Stimulated activated CD4-positive, alpha-beta T cell treated with anti-CD3 and anti-CD28 coated beads, Interleukin-4, amount 100 ng/mL, for 1 hour (primary cell): Measurements from ENCODE around the gene ANKRD40.
"Not testable (repeated sequence)": the region's sequence is repeated elsewhere in the genome, so short reads cannot be mapped to it uniquely, and the experiment has no call there.

ENCODE experiments used
- DNase-seq: peaks from one replicate; pipeline ENCODE4 v3.0.0-alpha.2; 2020

The ANKRD40 gene

GRCh38 chr17:50685334-50685665 lies 22.4 kb downstream of the ANKRD40 start:
- no peak for DNase-seq

- DNase-seq, result no peak
Measured at GRCh38 chr17:50684612-50685333, 22.9 kb downstream of the ANKRD40 start.

DNA sequence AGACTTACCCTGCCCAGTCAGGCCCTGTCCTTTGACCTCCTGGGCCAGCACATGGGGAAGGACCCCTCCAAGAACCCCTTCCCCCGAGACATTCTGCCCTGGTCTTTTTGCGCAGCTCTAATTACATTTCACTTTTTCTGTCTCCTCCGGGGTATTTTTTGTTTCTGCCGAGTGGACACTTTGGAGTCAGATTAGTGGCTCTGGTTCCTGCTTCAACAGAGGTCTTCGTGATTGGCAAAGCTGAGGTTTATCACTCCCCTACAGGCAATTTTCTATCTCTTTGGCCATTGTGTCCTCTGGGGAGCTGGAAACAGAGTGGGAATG lies 23.5 kb downstream of the ANKRD40 start:
- DNase-seq, result no peak

DNA sequence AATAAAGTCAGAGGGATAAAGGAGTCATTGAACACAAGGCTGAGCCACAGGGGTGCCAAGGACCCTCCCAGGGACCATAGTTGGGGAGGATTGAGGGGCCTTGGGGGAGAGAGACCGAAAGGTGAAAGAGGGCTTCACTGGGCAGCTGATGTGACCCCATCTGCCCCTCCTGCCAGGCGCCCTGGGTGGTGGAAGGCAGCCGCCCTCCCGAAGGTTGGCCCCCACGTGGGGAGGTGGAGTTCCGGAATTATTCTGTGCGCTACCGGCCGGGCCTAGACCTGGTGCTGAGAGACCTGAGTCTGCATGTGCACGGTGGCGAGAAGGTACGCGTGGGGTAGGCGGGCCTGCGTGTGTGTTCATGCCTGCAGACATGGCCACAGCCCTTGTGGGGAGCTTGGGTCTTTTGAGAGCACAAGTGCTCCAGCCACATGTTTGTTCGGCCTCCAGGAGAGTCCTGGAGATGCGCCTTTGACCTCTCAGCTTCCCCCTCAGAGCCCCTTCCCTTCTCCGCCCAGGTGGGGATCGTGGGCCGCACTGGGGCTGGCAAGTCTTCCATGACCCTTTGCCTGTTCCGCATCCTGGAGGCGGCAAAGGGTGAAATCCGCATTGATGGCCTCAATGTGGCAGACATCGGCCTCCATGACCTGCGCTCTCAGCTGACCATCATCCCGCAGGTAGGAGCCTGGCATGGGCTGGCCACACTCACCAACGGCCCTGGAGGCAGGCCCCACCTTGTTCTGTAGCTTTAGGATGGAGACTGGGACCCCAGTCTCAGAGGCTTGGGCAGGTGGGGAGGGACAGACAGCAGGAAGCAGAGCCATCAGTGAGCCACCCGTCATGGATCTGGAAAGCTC lies 24.1 kb downstream of the ANKRD40 start:
- no peak for DNase-seq

DNA sequence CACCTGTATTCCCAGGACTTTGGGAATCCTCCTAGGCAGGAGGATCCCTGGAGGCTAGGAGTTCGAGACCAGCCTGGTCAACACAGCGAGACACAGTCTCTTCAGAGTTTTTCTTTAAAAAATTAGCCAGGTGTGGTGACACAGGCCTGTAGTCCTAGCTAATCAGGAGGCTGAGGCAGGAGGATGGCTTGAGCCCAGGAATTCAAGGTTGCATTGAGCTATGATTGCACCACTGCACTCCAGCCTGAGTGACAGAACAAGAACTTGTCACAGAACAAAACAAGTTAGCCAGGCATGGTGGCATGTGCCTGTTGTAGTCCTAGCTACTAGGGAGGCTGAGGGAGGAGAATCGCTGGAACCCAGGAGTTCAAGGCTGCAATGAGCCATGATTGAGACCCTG lies 24.8 kb downstream of the ANKRD40 start:
- DNase-seq, result no peak

DNA sequence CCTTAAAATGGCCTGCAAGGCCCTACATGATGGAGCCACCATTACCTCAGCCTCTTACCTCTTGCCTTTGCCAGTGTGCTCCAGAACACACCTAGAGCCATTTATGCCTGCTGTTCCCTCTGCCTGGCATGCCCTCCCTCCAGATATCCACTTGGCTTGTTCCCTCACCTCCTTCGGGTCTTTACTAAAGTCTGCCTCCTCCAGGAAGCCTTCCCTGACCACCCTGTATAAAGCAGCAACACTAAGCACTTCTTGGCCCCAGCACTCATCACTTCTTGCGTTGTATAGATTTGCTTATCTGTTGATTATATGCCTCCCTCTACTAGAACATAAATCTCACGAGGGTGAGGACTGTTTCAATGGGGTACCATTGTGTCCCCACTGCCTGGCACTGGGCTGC lies 25.3 kb downstream of the ANKRD40 start:
- DNase-seq, result no peak

- no peak for DNase-seq
Measured at GRCh38 chr17:50681263-50682200, 26.2 kb downstream of the ANKRD40 start.

DNA sequence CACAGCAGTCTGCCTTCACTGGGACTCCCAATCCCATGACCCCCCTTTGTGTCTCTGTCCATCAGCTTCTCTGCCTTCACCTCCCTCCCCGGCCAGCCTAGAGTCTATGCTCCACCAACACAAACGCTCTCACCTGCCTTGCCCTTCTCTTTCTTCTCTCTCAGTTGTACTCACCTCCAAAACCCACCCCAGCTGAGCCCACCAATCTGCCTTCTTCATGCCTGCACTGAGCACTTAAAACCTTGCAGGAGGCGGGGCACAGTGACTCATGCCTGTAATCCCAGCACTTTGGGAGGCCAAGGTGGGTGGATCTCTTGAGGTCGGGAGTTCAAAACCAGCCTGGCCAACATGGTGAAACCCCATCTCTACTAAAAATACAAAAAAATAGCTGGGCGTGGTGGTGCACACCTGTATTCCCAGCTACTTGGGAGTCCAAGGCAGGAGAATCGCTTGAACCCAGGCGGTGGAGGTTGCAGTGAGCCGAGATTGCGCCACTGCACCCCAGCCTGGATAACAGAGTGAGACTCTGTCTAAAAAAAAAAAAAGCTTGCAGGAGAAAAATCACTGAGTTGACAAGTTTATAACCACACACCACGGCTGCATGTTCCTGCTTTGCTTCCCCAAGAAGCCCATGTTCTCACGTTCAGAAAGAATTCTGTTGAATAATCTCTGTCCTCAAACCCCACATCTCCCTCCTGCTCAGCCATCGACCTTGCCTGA lies 27.0 kb downstream of the ANKRD40 start:
- not testable (repeated sequence) for DNase-seq

DNA sequence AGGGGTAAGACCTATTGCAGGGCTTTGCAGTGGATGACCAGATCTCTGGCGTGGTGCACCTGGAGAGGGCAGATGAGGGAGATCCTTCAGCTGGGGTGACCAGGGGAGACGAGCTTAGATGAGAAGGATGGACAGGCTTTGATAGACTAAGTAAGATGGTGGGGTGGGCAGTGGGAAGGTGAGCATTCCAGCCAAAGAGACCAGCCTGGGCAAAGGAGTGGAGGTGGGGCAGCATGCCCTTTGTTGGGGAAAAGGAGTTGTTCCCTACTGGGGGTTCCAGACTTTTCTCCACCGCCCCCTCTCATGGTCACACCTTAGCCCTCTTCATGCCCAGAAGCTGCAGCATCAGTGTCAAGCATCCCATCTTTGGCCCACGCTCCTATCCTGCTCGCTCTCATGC lies 27.6 kb downstream of the ANKRD40 start:
- no peak for DNase-seq

GRCh38 chr17:50679008-50679544 lies 28.6 kb downstream of the ANKRD40 start:
- no peak for DNase-seq

DNA sequence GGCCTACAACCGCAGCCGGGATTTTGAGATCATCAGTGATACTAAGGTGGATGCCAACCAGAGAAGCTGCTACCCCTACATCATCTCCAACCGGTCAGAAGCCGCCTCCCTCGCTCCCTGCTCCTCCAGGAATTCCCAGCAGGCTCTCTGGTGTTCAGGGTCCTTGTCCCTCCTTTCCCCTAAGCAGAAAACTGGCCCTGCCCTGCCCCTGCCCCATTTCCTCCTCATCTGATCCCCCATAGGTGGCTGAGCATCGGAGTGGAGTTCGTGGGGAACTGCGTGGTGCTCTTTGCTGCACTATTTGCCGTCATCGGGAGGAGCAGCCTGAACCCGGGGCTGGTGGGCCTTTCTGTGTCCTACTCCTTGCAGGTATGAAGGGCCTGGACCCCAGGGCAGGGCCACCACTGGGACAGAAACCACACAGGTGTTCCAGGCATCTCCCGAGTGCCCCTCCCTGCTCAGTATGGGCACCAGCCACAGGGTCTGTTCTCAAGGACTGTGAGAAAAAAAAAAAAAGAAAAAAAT lies 29.8 kb downstream of the ANKRD40 start:
- no peak for DNase-seq

GRCh38 chr17:50676065-50676975 lies 31.4 kb downstream of the ANKRD40 start:
- DNase-seq, result no peak

DNA sequence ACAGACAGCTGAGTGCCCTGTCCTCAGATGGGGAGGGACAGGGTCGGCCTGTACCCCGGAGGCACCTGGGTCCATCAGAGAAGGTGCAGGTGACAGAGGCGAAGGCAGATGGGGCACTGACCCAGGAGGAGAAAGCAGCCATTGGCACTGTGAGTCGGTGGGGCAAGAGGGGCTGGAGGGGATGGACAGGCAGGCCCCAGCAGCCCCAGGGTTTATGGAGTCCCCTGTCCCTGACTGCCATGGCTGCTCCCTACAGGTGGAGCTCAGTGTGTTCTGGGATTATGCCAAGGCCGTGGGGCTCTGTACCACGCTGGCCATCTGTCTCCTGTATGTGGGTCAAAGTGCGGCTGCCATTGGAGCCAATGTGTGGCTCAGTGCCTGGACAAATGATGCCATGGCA lies 32.1 kb downstream of the ANKRD40 start:
- DNase-seq, result no peak

DNA sequence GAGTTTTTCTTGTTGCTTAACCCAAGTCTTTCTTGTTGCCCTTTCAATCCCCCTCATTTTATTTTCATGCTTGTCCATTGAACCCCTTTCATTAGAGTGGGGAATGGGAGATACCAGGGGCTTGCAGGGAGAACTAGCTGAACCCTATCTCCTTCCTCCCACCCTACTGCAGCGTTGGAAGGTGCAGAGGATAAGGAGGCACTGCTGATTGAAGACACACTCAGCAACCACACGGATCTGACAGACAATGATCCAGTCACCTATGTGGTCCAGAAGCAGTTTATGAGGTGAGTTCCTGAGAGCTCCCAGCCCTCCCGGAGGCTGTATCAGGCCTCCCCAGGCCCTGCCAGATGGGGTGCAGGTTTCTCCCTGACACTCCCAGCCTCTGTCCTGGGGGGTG lies 32.5 kb downstream of the ANKRD40 start:
- no peak for DNase-seq

- no peak for DNase-seq
Measured at GRCh38 chr17:50672831-50673551, 34.7 kb downstream of the ANKRD40 start.

- DNase-seq, result no peak
Measured at GRCh38 chr17:50672071-50672470, 35.6 kb downstream of the ANKRD40 start.

GRCh38 chr17:50668838-50669581 lies 38.7 kb downstream of the ANKRD40 start:
- DNase-seq, result no peak

DNA sequence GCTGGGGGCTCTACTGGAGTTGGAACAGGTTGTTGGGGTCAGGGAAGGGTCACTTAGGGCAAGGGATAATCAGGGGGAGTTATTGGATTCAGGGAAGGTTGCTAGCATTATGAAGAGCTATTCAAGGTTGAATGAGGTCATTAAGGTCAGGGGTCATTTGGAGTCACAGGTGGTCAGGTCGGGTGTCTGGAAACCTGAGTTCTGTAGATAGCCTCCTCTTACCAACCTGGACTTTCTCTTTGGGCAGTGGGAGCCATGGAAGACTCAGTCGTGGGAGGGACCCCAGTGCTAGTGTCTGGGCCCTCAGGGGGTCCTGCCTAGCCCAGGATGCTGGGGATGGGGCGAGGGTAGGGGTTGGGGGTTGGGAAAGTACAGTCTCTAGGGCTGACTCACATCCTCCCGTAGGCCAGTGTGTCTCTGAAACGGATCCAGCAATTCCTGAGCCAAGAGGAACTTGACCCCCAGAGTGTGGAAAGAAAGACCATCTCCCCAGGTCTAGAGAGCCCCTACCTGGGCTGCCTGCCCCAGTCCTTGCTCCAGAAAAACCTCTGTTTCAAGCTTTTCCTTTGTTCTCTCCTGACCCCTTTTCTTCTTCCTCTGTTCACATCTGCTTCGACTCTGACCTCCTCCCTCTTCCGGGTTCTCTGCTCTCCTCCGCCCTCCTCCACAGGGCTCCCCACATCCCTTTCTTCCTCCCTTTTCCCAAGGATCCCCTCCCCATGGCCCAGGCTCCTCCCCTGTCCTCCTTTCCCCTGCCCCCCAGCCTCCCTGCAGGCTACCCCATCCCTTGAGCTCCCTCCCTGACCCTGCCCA lies 39.5 kb downstream of the ANKRD40 start:
- no peak for DNase-seq
